WTC11 (cell line): ENCODE data around the gene FGF5. TPM values are rescaled to one million over a fixed set of nuclear protein-coding genes. Genes with fewer than 3 reads are reported as not detected.
"Not testable (repeated sequence)": the region's sequence is repeated elsewhere in the genome, so short reads cannot be mapped to it uniquely, and the experiment has no call there.

Experiments used
- ATAC-seq: fragments of 200-7000 bp; cut with Tn5 transposase; 2 replicates; pipeline ENCODE4 v1.10.0; 2021; ENCODE audit warnings: mild to moderate bottlenecking, moderate library complexity
- CTCF ChIA-PET: fragments of 300-600 bp; sonication (Branson Sonifier 250); formaldehyde crosslinking; loops from one replicate; lab custom pipeline; 2021; ENCODE audit warnings: antibody characterized with exemption; lab: Charles Lee
- POLR2A ChIA-PET: fragments of 350-600 bp; sonication (Branson Sonifier 250); formaldehyde crosslinking; loops from one replicate; lab custom pipeline; 2021; ENCODE audit warnings: antibody characterized with exemption; lab: Charles Lee
- DNase-seq: peaks from one replicate; pipeline ENCODE4 v3.0.0; 2021; ENCODE audit warnings: low spot score
- H3K27ac Mint-ChIP-seq: 2 replicates; pipeline ENCODE4 v1.8.0; 2021; ENCODE audit warnings: mixed read lengths
- H3K27me3 Mint-ChIP-seq: 2 replicates; pipeline ENCODE4 v1.8.0; 2021; ENCODE audit warnings: low read depth, mild to moderate bottlenecking, moderate library complexity, mixed read lengths
- H3K36me3 Mint-ChIP-seq: 2 replicates; pipeline ENCODE4 v1.8.0; 2021; ENCODE audit warnings: mixed read lengths
- H3K4me1 Mint-ChIP-seq: 2 replicates; pipeline ENCODE4 v1.8.0; 2022; ENCODE audit warnings: mixed read lengths
- H3K4me3 Mint-ChIP-seq: 2 replicates; pipeline ENCODE4 v1.8.0; 2021; ENCODE audit warnings: mild to moderate bottlenecking, moderate library complexity, mixed read lengths
- H3K9me3 Mint-ChIP-seq: 2 replicates; pipeline ENCODE4 v1.8.0; 2021; ENCODE audit warnings: mixed read lengths
- AFF4 ChIP-seq: sonication (generic); formaldehyde crosslinking; IDR thresholded peaks from 2 replicates; pipeline ENCODE4 v1.8.1; 2023; ENCODE audit warnings: mild to moderate bottlenecking, missing genetic modification reagents, borderline replicate concordance
- CDX4 ChIP-seq: fragments of 250-450 bp; sonication (Bioruptor Pico); IDR thresholded peaks from 2 replicates; pipeline ENCODE4 v1.9.0; 2021; ENCODE audit warnings: moderate library complexity, mild to moderate bottlenecking, inconsistent platforms, borderline replicate concordance
- E2F4 ChIP-seq: sonication (generic); formaldehyde crosslinking; IDR thresholded peaks from 2 replicates; pipeline ENCODE4 v1.8.1; 2022; ENCODE audit warnings: low read depth, mild to moderate bottlenecking, moderate library complexity, missing genetic modification reagents, borderline replicate concordance
- FOXJ3 ChIP-seq: sonication (generic); formaldehyde crosslinking; IDR thresholded peaks from 2 replicates; pipeline ENCODE4 v1.9.0; 2021; ENCODE audit warnings: missing genetic modification reagents, mild to moderate bottlenecking, borderline replicate concordance
- FOXK1 ChIP-seq: sonication (generic); formaldehyde crosslinking; IDR thresholded peaks from 2 replicates; pipeline ENCODE4 v1.8.0; 2022; ENCODE audit warnings: mild to moderate bottlenecking, moderate library complexity, missing genetic modification reagents
- HMGXB4 ChIP-seq: sonication (generic); formaldehyde crosslinking; IDR thresholded peaks from 2 replicates; pipeline ENCODE4 v1.8.1; 2023; ENCODE audit warnings: mild to moderate bottlenecking, moderate library complexity, missing genetic modification reagents
- IRF1 ChIP-seq: sonication (generic); formaldehyde crosslinking; IDR thresholded peaks from 2 replicates; pipeline ENCODE4 v1.8.0; 2023; ENCODE audit warnings: missing genetic modification reagents
- NR2C2 ChIP-seq: sonication (generic); formaldehyde crosslinking; IDR thresholded peaks from 2 replicates; pipeline ENCODE4 v1.8.0; 2022; ENCODE audit warnings: mild to moderate bottlenecking, missing genetic modification reagents
- RORB ChIP-seq: fragments of 250-450 bp; sonication (Bioruptor Pico); IDR thresholded peaks from 2 replicates; pipeline ENCODE4 v1.9.0; 2021; ENCODE audit warnings: mild to moderate bottlenecking
- SP1 ChIP-seq: sonication (generic); formaldehyde crosslinking; conservative IDR thresholded peaks from 2 replicates; pipeline ENCODE4 v1.8.1; 2022; ENCODE audit warnings: missing genetic modification reagents
- ZBTB21 ChIP-seq: sonication (generic); formaldehyde crosslinking; IDR thresholded peaks from 2 replicates; pipeline ENCODE4 v1.8.1; 2023; ENCODE audit warnings: mild to moderate bottlenecking, missing genetic modification reagents, borderline replicate concordance
- ZNF219 ChIP-seq: sonication (generic); formaldehyde crosslinking; IDR thresholded peaks from 2 replicates; pipeline ENCODE4 v1.8.0; 2023; ENCODE audit warnings: missing genetic modification reagents, mild to moderate bottlenecking, borderline replicate concordance
- ZNF232 ChIP-seq: sonication (generic); formaldehyde crosslinking; IDR thresholded peaks from 2 replicates; pipeline ENCODE4 v1.8.0; 2022; ENCODE audit warnings: mild to moderate bottlenecking, missing genetic modification reagents
- ZNF512 ChIP-seq: sonication (generic); formaldehyde crosslinking; IDR thresholded peaks from 2 replicates; pipeline ENCODE4 v1.8.1; 2022; ENCODE audit warnings: missing genetic modification reagents, borderline replicate concordance
- ZNF671 ChIP-seq: fragments of 250-450 bp; sonication (Bioruptor Pico); IDR thresholded peaks from 2 replicates; pipeline ENCODE4 v1.8.0; 2021; ENCODE audit warnings: mild to moderate bottlenecking
- total RNA-seq: library from RNA; stranded (reverse); gene quantifications from 3 replicates; pipeline ENCODE4 v1.2.3, GENCODE V29; 2021

The FGF5 gene
- total RNA-seq, 1 experiment from 2014 or later, result not detected

GRCh38 chr4:80279751-80280150, 13.3 kb downstream of the FGF5 start:
- H3K4me1 Mint-ChIP-seq, result 0 out of 2 replicates have a peak, but pooled peaks cover 3% of the 10 kb centered on the region
- no peaks in the 10 kb centered on the region for H3K9me3 Mint-ChIP-seq
- peaks cover 21% of the 10 kb centered on the region for H3K27me3 Mint-ChIP-seq
- H3K4me3 Mint-ChIP-seq, result no peak overlapping the region
- DNase-seq (no peak), ATAC-seq (no peak)
- POLR2A ChIA-PET, result interaction anchor here (0.6 kb wide), 1 partner anchor 206 kb away, joined by 7 read pairs; no protein-coding TSS in a partner anchor
- H3K36me3 Mint-ChIP-seq, result no peaks in the 10 kb centered on the region
- no peak overlapping the region for H3K27ac Mint-ChIP-seq
- TF ChIP-seq ZNF232 (CRISPR knock-in tag), result no peak
- CTCF ChIA-PET, result interaction anchor here (0.7 kb wide), 1 partner anchor 64 kb away, joined by 3 read pairs; no protein-coding TSS in a partner anchor

- no peaks in the 10 kb centered on the region for H3K9me3 Mint-ChIP-seq
- no peak overlapping the region for H3K27ac Mint-ChIP-seq
- H3K36me3 Mint-ChIP-seq, result no peaks in the 10 kb centered on the region
- TF ChIP-seq ZNF219 (CRISPR knock-in tag) (no peak), ZBTB21 (no peak), E2F4 (no peak), FOXK1 (CRISPR knock-in tag) (no peak), HMGXB4 (CRISPR knock-in tag) (no peak), CDX4 (CRISPR knock-in tag) (no peak), RORB (CRISPR knock-in tag) (no peak), ZNF512 (CRISPR knock-in tag) (no peak), IRF1 (CRISPR knock-in tag) (no peak), FOXJ3 (CRISPR knock-in tag) (no peak), SP1 (CRISPR knock-in tag) (no peak), NR2C2 (CRISPR knock-in tag) (no peak), AFF4 (CRISPR knock-in tag) (no peak), ZNF671 (CRISPR knock-in tag) (no peak)
- no peaks in the 10 kb centered on the region for H3K4me1 Mint-ChIP-seq
- no peaks in the 10 kb centered on the region for H3K27me3 Mint-ChIP-seq
- no peak overlapping the region for H3K4me3 Mint-ChIP-seq
- no peak for ATAC-seq
- ChIA-PET CTCF (no interaction called here), POLR2A (no interaction called here)
- no peak for DNase-seq
Observed at GRCh38 chr4:80286451-80286850, 20.0 kb downstream of the FGF5 start.

GRCh38 chr4:80290665-80291064, 24.2 kb downstream of the FGF5 start:
- POLR2A ChIA-PET, ATAC-seq, H3K9me3 Mint-ChIP-seq, H3K4me1 Mint-ChIP-seq, H3K36me3 Mint-ChIP-seq, H3K27ac Mint-ChIP-seq, H3K27me3 Mint-ChIP-seq, DNase-seq, H3K4me3 Mint-ChIP-seq, CTCF ChIA-PET: not testable (repeated sequence)
